ENCODE data around the gene BOD1.

BOD1 gene

DNA sequence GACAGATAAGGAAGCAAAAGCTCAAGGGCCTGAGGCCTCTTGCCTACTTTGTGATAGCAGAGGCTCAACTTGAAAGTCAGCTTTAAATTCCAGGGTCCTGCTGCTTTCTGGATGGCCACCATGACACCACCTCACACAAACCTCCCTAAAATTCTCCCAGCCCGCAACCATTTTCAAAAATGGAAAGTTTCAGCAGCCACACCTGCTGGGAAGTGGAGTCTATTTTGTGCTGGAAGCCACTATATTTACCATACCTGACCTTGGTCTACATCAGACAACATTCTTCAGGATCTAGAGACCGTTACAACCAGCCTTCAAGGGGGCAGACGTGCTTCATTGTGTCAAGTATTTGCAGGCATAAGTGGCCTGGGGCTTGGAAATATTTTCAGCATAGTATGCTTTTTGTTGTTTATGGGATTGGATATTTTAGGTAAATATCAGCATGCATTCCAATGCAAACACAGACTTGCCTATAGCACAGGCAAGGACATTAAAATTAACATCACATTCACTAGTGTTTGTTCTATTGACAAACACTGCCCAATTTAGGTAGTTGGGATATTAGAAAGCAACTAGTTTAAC, 50.9 kb downstream of the BOD1 start:
- DNase-seq: no peak
- intact Hi-C loops (cut with DNase I): no loop called here

DNA sequence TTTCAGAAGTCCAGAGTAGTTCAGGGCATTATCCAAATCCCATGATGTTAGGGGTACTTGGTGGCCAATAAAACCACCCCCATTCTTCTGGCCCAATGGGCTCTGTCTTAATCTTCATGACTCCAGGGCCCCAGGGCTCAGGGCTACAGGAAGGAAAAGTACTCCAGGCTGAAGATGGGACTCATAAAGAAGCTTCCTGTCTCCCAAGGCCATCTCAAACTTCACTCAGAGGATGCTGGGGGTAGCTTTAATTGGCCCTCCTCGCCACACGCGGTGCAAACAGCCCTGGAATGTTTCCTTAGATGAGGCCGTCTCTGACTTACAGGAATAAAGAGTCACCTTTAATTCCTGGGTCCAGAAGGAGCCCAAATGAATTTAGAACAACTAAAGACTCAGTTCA, 52.3 kb downstream of the BOD1 start:
- intact Hi-C loops (cut with DNase I): no loop called here
- no peak for DNase-seq

- DNase-seq: no peak
- intact Hi-C loops (cut with DNase I): no loop called here
Observed at GRCh38 chr5:173563246-173563645, 53.2 kb downstream of the BOD1 start.

- no peak for DNase-seq
- intact Hi-C loops (cut with DNase I): no loop called here
Observed at GRCh38 chr5:173562451-173562850, 54.0 kb downstream of the BOD1 start.
